ENCODE measurements around the gene NUP62.

GRCh38 chr19:49975051-49975450 is 45.7 kb upstream of the NUP62 start:
- TF ChIP-seq CTCF (IDR thresholded peaks at IDR 0.05) = no peak
- TF ChIP-seq POLR2A (IDR thresholded peaks at IDR 0.05) = no peak

Data from right lobe of liver (tissue), 4 donors.